OCI-LY3 (cell line): ENCODE data around the gene TRIM24.
A peak's percentile ranks its signal among the peaks of the same experiment; 100 is the strongest.

Source experiments
- CTCF ChIP-seq: fragments of 200-600, 300-600 bp; sonication (generic); IDR thresholded peaks from 2 replicates; pipeline ENCODE4 v1.5.1; 2014; ENCODE audit warnings: antibody characterized with exemption, low read length, low read depth
- EZH2phosphoT487 ChIP-seq: fragments of 200-600 bp; shearing (Covaris generic); IDR thresholded peaks from 2 replicates; pipeline ENCODE4 v1.6.1; 2018; ENCODE audit warnings: antibody characterized with exemption, mixed run types, low read depth

DNA sequence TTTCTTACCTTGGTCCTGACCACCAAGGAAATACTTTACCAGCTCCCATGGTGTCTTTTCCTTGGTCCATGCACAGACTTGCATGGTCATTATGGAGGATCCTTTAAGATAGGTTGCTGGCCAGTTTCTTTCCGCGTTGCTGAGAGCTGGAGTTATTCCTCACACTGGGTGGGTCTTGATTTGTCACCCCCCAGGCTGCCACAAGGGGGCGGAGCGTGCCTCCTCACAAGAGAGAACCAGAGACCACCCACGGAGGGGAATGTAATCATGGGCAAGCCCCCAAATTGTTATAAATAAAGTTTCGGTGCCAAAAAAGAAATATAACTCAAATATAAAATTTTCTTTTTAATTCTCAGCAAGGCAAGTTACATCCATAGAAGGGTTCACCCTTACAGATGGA is 10.5 kb upstream of the TRIM24 start:
- peak; percentile 77 for TF ChIP-seq CTCF
- TF ChIP-seq EZH2phosphoT487, result no peak
